Measurements from ENCODE around the gene MGLL.

The MGLL gene

DNA sequence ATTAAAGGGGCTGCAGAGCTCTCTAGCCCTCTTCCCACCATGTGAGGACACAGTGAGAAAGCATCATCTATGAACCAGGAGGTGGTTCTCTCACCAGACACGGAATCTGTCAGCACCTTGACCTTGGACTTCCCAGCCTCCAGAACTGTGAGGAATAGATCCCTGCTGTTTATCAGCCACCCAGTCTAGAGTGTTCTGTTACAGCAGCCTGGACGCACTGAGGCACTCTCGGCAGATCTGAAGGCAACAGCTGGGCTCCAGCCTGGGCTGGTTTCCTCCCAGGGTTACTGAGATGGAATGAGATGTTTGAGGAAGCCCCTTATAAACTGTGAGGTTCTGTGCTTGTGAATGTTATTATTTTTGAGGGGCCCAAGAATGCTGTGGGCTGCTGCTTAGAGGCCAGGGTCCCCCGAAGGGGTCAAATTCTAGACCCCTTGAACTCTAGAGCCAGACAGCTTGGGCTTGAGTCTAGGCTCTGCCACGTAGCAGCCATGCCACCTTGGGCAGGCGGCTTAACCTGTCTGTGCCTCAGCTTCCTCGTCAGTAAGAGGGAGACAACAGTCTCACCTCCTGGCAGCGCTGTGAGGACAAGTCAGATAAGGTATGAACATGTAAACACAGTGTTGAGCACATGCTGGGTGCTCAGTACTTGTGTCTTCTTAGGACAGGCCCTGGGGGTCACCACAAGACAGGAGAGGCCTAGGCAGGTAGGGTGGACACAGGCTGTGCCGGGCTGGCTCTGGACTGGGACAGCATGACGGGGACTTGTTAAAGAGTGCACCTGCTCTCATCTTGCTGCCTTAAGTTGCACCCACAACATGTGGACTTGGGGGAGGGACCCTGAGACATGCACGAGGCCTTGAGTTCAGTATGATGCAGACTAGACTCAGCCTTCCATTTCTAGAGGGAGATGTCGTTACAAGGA, 49.2 kb downstream of the MGLL start:
- no peak overlapping the region for H3K27ac ChIP-seq
- H3K4me3 ChIP-seq = no peak overlapping the region
- no peak for DNase-seq (ENCODE audit: low read depth, low spot score)
- TF ChIP-seq FOXP2 (optimal IDR thresholded peaks at IDR 0.05; ENCODE audit: control extremely low read depth, extremely low read length, insufficient read depth) = no peak
- no peaks in the 10 kb centered on the region for H3K9me3 ChIP-seq (ENCODE audit: low read depth, low read length)
- H3K36me3 ChIP-seq (ENCODE audit: insufficient read depth, low read length) = no peaks in the 10 kb centered on the region
- no peak overlapping the region for H3K9ac ChIP-seq (ENCODE audit: insufficient read length)

DNA sequence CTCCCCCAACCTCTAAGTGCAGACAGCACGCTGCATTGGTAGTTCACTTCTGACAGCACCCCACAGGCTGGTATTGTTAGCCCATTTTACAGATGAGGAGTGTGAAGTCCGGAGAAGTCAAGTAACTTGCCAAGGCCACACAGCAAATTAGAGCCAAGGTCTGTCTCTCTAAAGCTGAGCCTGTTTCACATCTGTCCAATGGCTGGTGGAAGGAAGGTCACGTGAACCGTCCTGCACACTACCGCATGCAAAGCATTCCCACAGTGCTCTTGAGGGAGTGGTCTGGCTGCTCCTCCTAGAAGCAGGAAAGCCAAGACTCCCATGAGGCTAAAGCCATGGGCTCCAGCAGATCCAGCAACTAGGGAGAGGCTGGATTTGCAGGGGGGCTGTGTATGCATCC, 50.0 kb downstream of the MGLL start:
- Histone ChIP-seq H3K9me3 (ENCODE audit: low read depth, low read length) (no peaks in the 10 kb centered on the region; the same call in 1 of the 2 replicates), H3K4me3 (no peak overlapping the region), H3K27ac (no peak overlapping the region), H3K9ac (ENCODE audit: insufficient read length) (no peak overlapping the region), H3K36me3 (ENCODE audit: insufficient read depth, low read length) (no peaks in the 10 kb centered on the region)
- DNase-seq (ENCODE audit: low read depth, low spot score) = no peak
- TF ChIP-seq POLR2AphosphoS5 (IDR thresholded peaks at IDR 0.05; ENCODE audit: borderline replicate concordance, low read depth, low read length) (no peak), EZH2 (IDR thresholded peaks at IDR 0.05) (no peak), FOXP2 (optimal IDR thresholded peaks at IDR 0.05; ENCODE audit: control extremely low read depth, extremely low read length, insufficient read depth) (no peak)

DNA sequence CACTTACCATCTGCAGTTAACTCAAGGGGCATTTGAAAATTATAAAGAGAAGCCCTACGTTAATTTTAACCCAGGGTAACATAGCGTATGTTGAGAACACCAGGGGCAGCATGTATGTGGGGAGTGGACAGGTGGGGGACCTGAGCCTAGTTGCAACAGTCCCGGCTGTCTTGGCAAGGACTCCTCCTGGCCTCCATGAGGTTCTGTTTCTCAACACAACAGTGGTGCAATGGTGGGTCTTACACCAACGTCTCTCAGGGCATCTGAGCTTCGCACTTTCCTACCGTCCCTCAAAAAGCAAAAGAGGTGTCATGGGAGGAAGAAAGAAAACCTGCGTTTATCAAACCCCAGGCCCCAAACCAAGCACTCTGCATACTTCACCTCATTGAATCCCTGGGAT, 50.6 kb downstream of the MGLL start:
- no peak for DNase-seq (ENCODE audit: low read depth, low spot score)
- Histone ChIP-seq H3K4me3 (no peak overlapping the region), H3K9ac (ENCODE audit: insufficient read length) (no peak overlapping the region), H3K9me3 (ENCODE audit: low read depth, low read length) (no peaks in the 10 kb centered on the region; the same call in 1 of the 2 replicates), H3K36me3 (ENCODE audit: insufficient read depth, low read length) (no peaks in the 10 kb centered on the region), H3K27ac (no peak overlapping the region)
- TF ChIP-seq POLR2AphosphoS5 (IDR thresholded peaks at IDR 0.05; ENCODE audit: borderline replicate concordance, low read depth, low read length) = no peak
- TF ChIP-seq FOXP2 (optimal IDR thresholded peaks at IDR 0.05; ENCODE audit: control extremely low read depth, extremely low read length, insufficient read depth) = no peak
- no peak for TF ChIP-seq EZH2 (IDR thresholded peaks at IDR 0.05)

DNA sequence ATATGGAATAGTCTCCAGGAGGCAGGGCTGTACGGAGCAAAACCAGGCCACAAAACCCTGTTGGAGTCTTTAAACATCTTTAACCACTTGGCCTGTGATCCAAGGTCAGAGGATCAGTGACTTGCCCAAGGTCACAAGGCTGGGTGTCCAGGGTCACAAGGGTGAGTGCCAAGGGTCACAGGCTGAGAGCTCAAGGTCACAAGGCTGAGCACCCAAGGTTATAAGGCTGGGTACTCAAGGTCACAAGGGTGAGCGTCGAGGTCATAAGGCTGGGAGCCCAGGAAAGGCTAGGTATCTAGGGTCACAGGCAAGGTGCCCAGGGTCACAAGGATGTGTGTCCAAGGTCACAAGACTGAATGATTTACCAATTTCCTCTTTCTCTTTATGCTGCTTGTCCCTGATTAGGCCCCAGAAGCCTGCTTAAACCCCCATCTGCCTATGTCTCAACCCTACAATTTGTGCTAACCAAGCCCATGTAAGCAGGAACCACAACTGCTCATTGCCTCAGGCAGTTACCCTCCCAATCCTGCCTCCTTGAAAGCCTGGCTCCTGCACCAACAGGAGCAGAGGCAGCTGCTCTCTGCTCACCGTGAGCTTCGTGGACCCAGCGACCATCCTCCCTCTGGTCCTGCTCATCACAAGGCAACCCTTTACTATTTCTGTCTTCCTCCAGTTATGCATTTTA, 51.5 kb downstream of the MGLL start:
- Histone ChIP-seq H3K27ac (no peak overlapping the region), H3K9ac (ENCODE audit: insufficient read length) (no peak overlapping the region)

DNA sequence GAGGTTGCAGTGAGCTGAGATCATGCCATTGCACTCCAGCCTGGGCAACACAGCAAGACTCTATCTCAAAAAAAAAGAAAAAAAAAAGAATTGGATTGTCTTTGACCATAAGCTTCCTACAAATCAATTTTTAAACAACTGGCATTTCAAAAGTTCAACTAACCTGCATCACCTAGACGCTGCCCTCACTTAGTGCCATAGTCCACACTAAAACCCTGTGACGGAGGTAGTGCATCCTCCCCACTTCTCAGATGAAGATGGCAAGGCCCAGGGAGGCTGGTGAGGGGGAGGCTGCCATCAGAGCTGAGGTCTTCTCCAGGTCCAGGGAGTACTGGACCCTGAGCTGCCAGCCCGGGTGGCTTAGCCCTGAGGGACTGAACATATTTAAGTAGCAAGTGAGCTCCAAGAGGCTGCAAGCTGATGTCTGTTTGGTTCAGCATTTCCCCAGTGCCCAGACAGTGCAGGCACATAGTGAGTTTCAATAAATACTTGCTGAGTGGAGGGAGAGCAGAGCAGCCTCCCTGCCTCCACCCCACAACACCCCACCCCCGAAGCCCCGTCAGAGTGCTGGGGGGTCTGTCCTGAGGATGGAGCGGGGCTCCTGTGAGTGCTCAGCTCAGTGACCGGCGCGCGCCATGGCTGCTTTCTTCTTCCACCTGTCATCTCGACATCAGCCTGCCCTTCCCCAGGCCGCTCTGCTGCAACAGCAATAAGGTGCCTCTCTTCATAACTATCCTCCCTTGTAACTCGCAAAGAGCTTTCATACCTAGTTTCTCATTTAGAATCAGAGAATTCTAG, 52.8 kb downstream of the MGLL start:
- Histone ChIP-seq H3K4me3 (no peak overlapping the region), H3K9me3 (ENCODE audit: low read depth, low read length) (no peaks in the 10 kb centered on the region; the same call in 1 of the 2 replicates), H3K9ac (ENCODE audit: insufficient read length) (no peak overlapping the region), H3K36me3 (ENCODE audit: insufficient read depth, low read length) (no peaks in the 10 kb centered on the region), H3K27ac (no peak overlapping the region)
- no peak for TF ChIP-seq POLR2AphosphoS5 (IDR thresholded peaks at IDR 0.05; ENCODE audit: borderline replicate concordance, low read depth, low read length)
- TF ChIP-seq FOXP2 (optimal IDR thresholded peaks at IDR 0.05; ENCODE audit: control extremely low read depth, extremely low read length, insufficient read depth) = no peak
- no peak for TF ChIP-seq EZH2 (IDR thresholded peaks at IDR 0.05)
- DNase-seq (ENCODE audit: low read depth, low spot score) = no peak

More for the DNA sequence above, 51.5 kb downstream of the MGLL start:
- no peaks in the 10 kb centered on the region; the same call in 1 of the 2 replicates for H3K9me3 ChIP-seq (ENCODE audit: low read depth, low read length)
- TF ChIP-seq FOXP2 (optimal IDR thresholded peaks at IDR 0.05; ENCODE audit: control extremely low read depth, extremely low read length, insufficient read depth) = no peak
- no peak for TF ChIP-seq EZH2 (IDR thresholded peaks at IDR 0.05)
- TF ChIP-seq POLR2AphosphoS5 (IDR thresholded peaks at IDR 0.05; ENCODE audit: borderline replicate concordance, low read depth, low read length) = no peak
- H3K36me3 ChIP-seq (ENCODE audit: insufficient read depth, low read length) = no peaks in the 10 kb centered on the region
- H3K4me3 ChIP-seq = no peak overlapping the region
- no peak for DNase-seq (ENCODE audit: low read depth, low spot score)

DNA sequence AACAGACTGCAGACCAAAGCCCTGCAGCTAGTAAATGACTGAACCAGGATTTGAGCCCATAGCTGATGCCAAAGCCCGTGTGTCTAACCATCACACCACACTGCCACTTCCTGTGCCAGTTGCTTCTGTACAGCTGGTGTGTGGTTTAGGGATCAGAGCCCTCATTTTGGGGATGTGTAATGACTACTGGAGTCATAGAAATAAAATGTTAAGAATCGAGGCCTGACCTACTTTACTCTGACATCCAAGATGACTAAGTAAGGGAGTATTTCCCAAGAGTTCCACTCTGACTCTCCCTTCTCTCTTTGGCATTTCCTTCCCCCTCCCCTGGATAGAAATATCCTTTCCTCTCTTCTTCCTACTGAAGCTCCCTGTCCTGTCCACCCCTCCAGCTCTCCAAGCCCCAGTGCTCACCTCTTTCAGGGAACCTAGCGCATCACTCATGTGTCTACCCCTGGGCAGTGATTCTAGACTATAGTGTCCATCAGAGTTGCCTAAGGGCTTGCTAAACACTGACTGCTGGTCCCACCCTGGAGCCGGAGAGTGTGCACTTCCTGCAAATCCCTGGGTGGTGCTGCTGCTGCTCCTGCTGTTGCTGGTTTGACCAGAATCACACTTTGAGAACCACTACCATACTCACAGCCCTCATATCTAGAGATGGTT, 53.8 kb downstream of the MGLL start:
- H3K4me3 ChIP-seq = no peak overlapping the region
- H3K9me3 ChIP-seq (ENCODE audit: low read depth, low read length) = no peaks in the 10 kb centered on the region; the same call in 1 of the 2 replicates
- no peak for DNase-seq (ENCODE audit: low read depth, low spot score)
- H3K27ac ChIP-seq = no peak overlapping the region
- no peaks in the 10 kb centered on the region for H3K36me3 ChIP-seq (ENCODE audit: insufficient read depth, low read length)
- no peak for TF ChIP-seq EZH2 (IDR thresholded peaks at IDR 0.05)
- no peak for TF ChIP-seq FOXP2 (optimal IDR thresholded peaks at IDR 0.05; ENCODE audit: control extremely low read depth, extremely low read length, insufficient read depth)
- TF ChIP-seq POLR2AphosphoS5 (IDR thresholded peaks at IDR 0.05; ENCODE audit: borderline replicate concordance, low read depth, low read length) = no peak
- H3K9ac ChIP-seq (ENCODE audit: insufficient read length) = no peak overlapping the region

- Histone ChIP-seq H3K4me3 (no peak overlapping the region), H3K27ac (no peak overlapping the region), H3K9ac (ENCODE audit: insufficient read length) (no peak overlapping the region), H3K36me3 (ENCODE audit: insufficient read depth, low read length) (no peaks in the 10 kb centered on the region), H3K9me3 (ENCODE audit: low read depth, low read length) (no peaks in the 10 kb centered on the region; the same call in 1 of the 2 replicates)
- no peak for TF ChIP-seq FOXP2 (optimal IDR thresholded peaks at IDR 0.05; ENCODE audit: control extremely low read depth, extremely low read length, insufficient read depth)
- TF ChIP-seq POLR2AphosphoS5 (IDR thresholded peaks at IDR 0.05; ENCODE audit: borderline replicate concordance, low read depth, low read length) = no peak
- TF ChIP-seq EZH2 (IDR thresholded peaks at IDR 0.05) = no peak
- DNase-seq (ENCODE audit: low read depth, low spot score) = no peak
Observed at GRCh38 chr3:127767126-127767525, 55.2 kb downstream of the MGLL start.

All from SK-N-MC (cell line).